Natural killer cell (primary cell): ENCODE results near the gene GTF3C4. TPM values are rescaled to one million over a fixed set of nuclear protein-coding genes. Genes with fewer than 3 reads are reported as not detected.

Source experiments
- ATAC-seq, 3 donors: fragments of 150-1000 bp in 2 of 3; fragments of 200-7000 bp in 1 of 3; cut with Tn5 transposase; 1 replicate in 1 of 3; 2 replicates in 2 of 3; pipeline ENCODE4 v1.10.0; 2021; ENCODE audit warnings: mild to moderate bottlenecking in 2 of 3, moderate library complexity in 2 of 3
- DNase-seq, 2 donors: peaks; one replicate each; pipeline versions ENCODE4 v3.0.0 to v3.0.0-alpha.2; 2013 to 2021; ENCODE audit warnings: mixed read lengths in 1 of 2
- H3K27ac ChIP-seq: one replicate; pipeline ENCODE4 v1.5.1; 2013; ENCODE audit warnings: mild to moderate bottlenecking, low read length
- H3K27me3 ChIP-seq: one replicate; pipeline ENCODE4 v1.6.1; 2013; ENCODE audit warnings: low read length; ENCODE audit not compliant: control insufficient read depth, insufficient read depth
- H3K36me3 ChIP-seq: one replicate; pipeline ENCODE4 v1.6.1; 2013; ENCODE audit warnings: low read length; ENCODE audit not compliant: control insufficient read depth, insufficient read depth
- H3K4me1 ChIP-seq: one replicate; pipeline ENCODE4 v1.6.1; 2013; ENCODE audit warnings: low read length; ENCODE audit not compliant: control insufficient read depth, insufficient read depth
- H3K4me3 ChIP-seq: one replicate; pipeline ENCODE4 v1.5.1; 2013; ENCODE audit warnings: low read length
- H3K9me3 ChIP-seq: one replicate; pipeline ENCODE4 v1.6.1; 2013; ENCODE audit warnings: low read length; ENCODE audit not compliant: control insufficient read depth, insufficient read depth
- H3K27ac Mint-ChIP-seq, 2 donors: one replicate each; pipeline ENCODE4 v1.8.0; 2022; ENCODE audit warnings: mild to moderate bottlenecking in 2 of 2, mixed read lengths in 2 of 2, moderate library complexity in 1 of 2
- H3K27me3 Mint-ChIP-seq, 2 donors: one replicate each; pipeline ENCODE4 v1.8.0; 2022; ENCODE audit warnings: low read depth in 2 of 2, mixed read lengths in 2 of 2
- H3K36me3 Mint-ChIP-seq: one replicate; pipeline ENCODE4 v1.8.0; 2022; ENCODE audit warnings: mixed read lengths
- H3K4me1 Mint-ChIP-seq, 2 donors: one replicate each; pipeline ENCODE4 v1.8.0; 2022; ENCODE audit warnings: mixed read lengths in 2 of 2
- H3K4me3 Mint-ChIP-seq: one replicate; pipeline ENCODE4 v1.8.0; 2022; ENCODE audit warnings: mild to moderate bottlenecking, moderate library complexity, mixed read lengths
- H3K9me3 Mint-ChIP-seq, 2 donors: one replicate each; pipeline ENCODE4 v1.8.0; 2022; ENCODE audit warnings: mixed read lengths in 2 of 2
- WGBS: methylation state at CpG from one replicate; pipeline ENCODE4 v1.1.7; 2013; ENCODE audit warnings: missing lambda C conversion rate; ENCODE audit not compliant: insufficient coverage; 5-methylcytosine and 5-hydroxymethylcytosine counted together
- intact Hi-C: fragments of 100-400 bp; cut with micrococcal nuclease; formaldehyde crosslinking; loops from one replicate; pipeline ENCODE4 v1.14.2; 2022
- total RNA-seq, 4 donors: library from RNA; stranded (reverse); fragments of 120-200 nt in 1 of 4; gene quantifications; one replicate each; pipeline versions ENCODE4 v1.2.3 to v1.2.4, GENCODE V29; 2013 to 2022
- TF ChIP-seq, protein P1 (sequence below): fragments of 200-600 bp; IDR thresholded peaks from one replicate; pipeline ENCODE4 v1.8.0; 2022; ENCODE audit warnings: antibody characterized with exemption

GTF3C4 gene
- total RNA-seq, 3 donors from 2014 or later (not counting 1 experiment from before 2014, with no cell fraction given): 11.0 to 12.7 (median 12.6) TPM

DNA sequence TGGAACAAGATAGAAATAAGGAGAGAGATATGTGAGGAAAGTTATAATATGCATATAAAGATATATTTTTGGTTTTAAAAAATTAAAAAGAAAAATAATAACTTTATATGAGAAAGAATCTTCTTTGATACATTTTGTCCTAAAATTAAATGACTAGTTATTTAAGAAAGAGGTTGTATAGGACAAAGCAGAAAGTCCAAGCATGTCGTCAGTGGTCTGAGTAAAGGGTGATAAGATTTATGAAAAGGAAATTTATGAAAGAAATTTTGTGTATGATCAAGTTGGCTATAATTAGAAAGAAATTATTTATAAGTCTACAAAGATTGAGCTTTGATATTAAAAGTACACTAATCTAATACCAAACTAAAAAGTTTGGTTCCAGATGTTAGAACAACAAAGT, 32.0 kb downstream of the GTF3C4 start:
- intact Hi-C loops: no loop called here
- no peak for DNase-seq
- TF ChIP-seq, protein P1, sequence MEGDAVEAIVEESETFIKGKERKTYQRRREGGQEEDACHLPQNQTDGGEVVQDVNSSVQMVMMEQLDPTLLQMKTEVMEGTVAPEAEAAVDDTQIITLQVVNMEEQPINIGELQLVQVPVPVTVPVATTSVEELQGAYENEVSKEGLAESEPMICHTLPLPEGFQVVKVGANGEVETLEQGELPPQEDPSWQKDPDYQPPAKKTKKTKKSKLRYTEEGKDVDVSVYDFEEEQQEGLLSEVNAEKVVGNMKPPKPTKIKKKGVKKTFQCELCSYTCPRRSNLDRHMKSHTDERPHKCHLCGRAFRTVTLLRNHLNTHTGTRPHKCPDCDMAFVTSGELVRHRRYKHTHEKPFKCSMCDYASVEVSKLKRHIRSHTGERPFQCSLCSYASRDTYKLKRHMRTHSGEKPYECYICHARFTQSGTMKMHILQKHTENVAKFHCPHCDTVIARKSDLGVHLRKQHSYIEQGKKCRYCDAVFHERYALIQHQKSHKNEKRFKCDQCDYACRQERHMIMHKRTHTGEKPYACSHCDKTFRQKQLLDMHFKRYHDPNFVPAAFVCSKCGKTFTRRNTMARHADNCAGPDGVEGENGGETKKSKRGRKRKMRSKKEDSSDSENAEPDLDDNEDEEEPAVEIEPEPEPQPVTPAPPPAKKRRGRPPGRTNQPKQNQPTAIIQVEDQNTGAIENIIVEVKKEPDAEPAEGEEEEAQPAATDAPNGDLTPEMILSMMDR: no peak

DNA sequence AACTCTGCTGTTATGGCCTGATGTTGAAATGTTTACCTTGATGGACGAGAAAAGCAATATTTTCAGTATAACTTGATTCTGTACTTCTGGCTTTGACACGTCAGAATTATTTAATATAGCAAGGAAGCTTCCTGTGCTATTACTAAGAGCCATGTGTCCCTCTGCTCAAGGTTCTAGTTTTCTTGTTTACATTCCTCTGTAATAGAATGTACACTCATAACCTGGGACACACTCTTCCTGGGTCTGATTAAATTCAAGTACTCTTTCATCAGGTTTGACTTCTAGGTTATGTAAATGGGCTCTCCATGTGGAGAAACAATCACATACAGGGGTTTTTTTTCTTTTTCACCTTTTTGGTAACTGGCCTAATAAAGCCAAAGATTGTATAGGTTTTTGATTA, 33.1 kb downstream of the GTF3C4 start:
- TF ChIP-seq, protein P1: no peak
- Mint-ChIP-seq H3K9me3 (peaks cover 0 to 3% of the 10 kb centered on the region in 2 donors), H3K27ac (no peak overlapping the region), H3K27me3 (peaks cover 12 to 16% of the 10 kb centered on the region in 2 donors), H3K4me1 (no peaks in the 10 kb centered on the region), H3K36me3 (peaks cover 5% of the 10 kb centered on the region), H3K4me3 (no peak overlapping the region)
- no peak for ATAC-seq
- Histone ChIP-seq H3K27ac (no peak overlapping the region), H3K9me3 (no peaks in the 10 kb centered on the region), H3K4me3 (no peak overlapping the region), H3K27me3 (no peaks in the 10 kb centered on the region), H3K4me1 (no peaks in the 10 kb centered on the region), H3K36me3 (no peaks in the 10 kb centered on the region)
- no peak for DNase-seq
- intact Hi-C loops: no loop called here
- 76% methylated on average over 2 of the region's 2 CpGs for WGBS

More for the DNA sequence above, 32.0 kb downstream of the GTF3C4 start:
- Mint-ChIP-seq H3K4me1 (no peaks in the 10 kb centered on the region), H3K4me3 (no peak overlapping the region), H3K9me3 (peaks cover 5 to 6% of the 10 kb centered on the region in 2 donors), H3K27me3 (peaks cover 16 to 19% of the 10 kb centered on the region in 2 donors), H3K27ac (no peak overlapping the region), H3K36me3 (peaks cover 16% of the 10 kb centered on the region)
- Histone ChIP-seq H3K27ac (no peak overlapping the region), H3K4me1 (no peaks in the 10 kb centered on the region), H3K4me3 (no peak overlapping the region), H3K27me3 (no peaks in the 10 kb centered on the region), H3K36me3 (no peaks in the 10 kb centered on the region), H3K9me3 (peaks cover 2% of the 10 kb centered on the region)
- ATAC-seq: no peak
- 0% methylated on average over 1 of the region's 1 CpG for WGBS

DNA sequence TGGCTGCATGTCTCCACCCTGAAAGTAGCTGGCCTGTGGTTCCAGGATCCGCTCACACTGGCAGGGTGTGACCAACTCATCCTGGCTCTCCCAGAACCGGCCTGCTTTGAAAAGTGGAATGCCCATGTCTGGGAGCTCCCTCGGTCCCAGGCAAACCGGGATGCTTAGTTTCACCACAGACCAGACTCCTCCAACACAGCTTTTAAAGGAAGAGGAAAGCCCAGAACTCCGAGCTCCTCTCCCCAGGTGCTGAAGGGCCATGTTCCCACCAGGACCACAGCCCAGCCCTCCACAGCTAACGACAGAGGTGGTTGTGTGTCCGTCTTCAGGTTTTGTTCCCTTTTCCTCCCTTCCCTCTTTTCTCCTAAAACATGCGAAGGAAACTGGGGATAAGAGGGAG, 38.0 kb downstream of the GTF3C4 start:
- no peak overlapping the region for H3K4me3 Mint-ChIP-seq
- H3K27ac Mint-ChIP-seq: no peak overlapping the region
- H3K9me3 Mint-ChIP-seq: no peaks in the 10 kb centered on the region
- no peak for ATAC-seq
- Histone ChIP-seq H3K27ac (no peak overlapping the region), H3K27me3 (no peaks in the 10 kb centered on the region), H3K4me1 (no peaks in the 10 kb centered on the region), H3K36me3 (no peaks in the 10 kb centered on the region), H3K4me3 (no peak overlapping the region), H3K9me3 (no peaks in the 10 kb centered on the region)
- H3K36me3 Mint-ChIP-seq: no peaks in the 10 kb centered on the region
- WGBS: 78% methylated on average over 8 of the region's 8 CpGs
- DNase-seq: no peak
- H3K4me1 Mint-ChIP-seq: no peaks in the 10 kb centered on the region
- peaks cover 3 to 19% of the 10 kb centered on the region in 2 donors for H3K27me3 Mint-ChIP-seq
- intact Hi-C loops: no loop called here
- TF ChIP-seq, protein P1: no peak

DNA sequence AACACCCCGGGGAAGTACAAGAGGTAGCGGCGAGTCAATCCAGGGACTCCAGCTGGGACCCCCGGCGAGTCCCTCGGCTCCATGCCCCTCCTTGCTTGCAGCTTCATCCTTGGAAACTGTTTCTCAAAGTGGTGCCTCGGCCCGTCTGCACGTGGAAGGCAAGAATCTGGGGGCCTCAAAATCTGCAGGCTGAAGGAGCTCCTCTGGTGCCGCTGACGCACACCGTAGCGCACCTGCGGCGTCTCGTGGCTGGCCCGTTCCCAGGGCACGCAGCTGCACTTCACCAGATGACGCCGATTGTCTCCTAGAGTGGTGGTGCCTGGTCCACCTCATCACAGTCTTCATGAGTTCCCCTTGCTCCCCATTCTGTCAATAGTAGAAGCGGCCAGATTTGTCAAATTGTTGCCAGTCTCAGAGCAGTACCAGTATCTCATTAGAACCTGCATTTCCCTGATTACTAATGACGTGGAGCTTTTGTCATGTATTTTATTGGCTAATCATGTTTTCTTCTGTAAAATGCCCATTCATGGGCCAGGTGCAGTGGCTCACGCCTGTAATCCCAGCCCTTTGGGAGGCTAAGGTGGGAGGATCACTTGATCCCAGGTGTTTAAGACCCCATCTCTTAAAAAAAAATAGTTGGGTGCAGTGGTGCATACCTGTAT, 38.6 kb downstream of the GTF3C4 start:
- no peak for ATAC-seq
- Mint-ChIP-seq H3K9me3 (no peaks in the 10 kb centered on the region), H3K4me3 (no peak overlapping the region), H3K4me1 (no peaks in the 10 kb centered on the region), H3K27ac (no peak overlapping the region), H3K36me3 (no peaks in the 10 kb centered on the region), H3K27me3 (peaks cover 0 to 18% of the 10 kb centered on the region in 2 donors)
- intact Hi-C loops: no loop called here
- Histone ChIP-seq H3K4me1 (no peaks in the 10 kb centered on the region), H3K27ac (no peak overlapping the region), H3K36me3 (no peaks in the 10 kb centered on the region), H3K4me3 (no peak overlapping the region), H3K9me3 (no peaks in the 10 kb centered on the region), H3K27me3 (no peaks in the 10 kb centered on the region)
- WGBS: 89% methylated on average over 23 of the region's 23 CpGs
- TF ChIP-seq, protein P1: no peak
- no peak for DNase-seq
